Measurements from ENCODE around the gene NOS3. TPM values are rescaled to one million over a fixed set of nuclear protein-coding genes. Genes with fewer than 3 reads are reported as not detected.

The NOS3 gene
- total and polyA plus RNA-seq, 9 of the 15 experiments (the other 6 are each of a cell fraction or from before 2014, with no cell fraction given), result 1.1 to 121 (median 23.6) TPM

- TF ChIP-seq CTCF (IDR thresholded peaks at IDR 0.05 in 2 of 3, conservative IDR thresholded peaks at IDR 0.05 in 1 of 3; ENCODE audit: insufficient read depth in 2 of 3, low read depth in 1 of 3, low read length in 3 of 3), result no peak
- TF ChIP-seq DPF2 (IDR thresholded peaks at IDR 0.05), result peak; percentile 48; the same call in 1 of the 2 replicates
- no peak for TF ChIP-seq GTF2A2 (tag; IDR thresholded peaks at IDR 0.05)
- 0 out of 2 replicates have a peak, but pooled peaks have one; percentile 21 for TF ChIP-seq CLOCK (CRISPR knock-in tag; IDR thresholded peaks at IDR 0.05; ENCODE audit: borderline replicate concordance)
- TF ChIP-seq ZMIZ1 (IDR thresholded peaks at IDR 0.05; ENCODE audit: low read depth in 2 of 2, low read length in 2 of 2), result 0 out of 4 replicates have a peak, but pooled peaks of 1 of the 2 experiments have one; percentile 63
Measured at GRCh38 chr7:151057506-151057988, 66.7 kb downstream of the NOS3 start, which contains the start of gene CDK5 (continued).

All from K562 (cell line).